ENCODE results near the gene CPSF4L.

DNA sequence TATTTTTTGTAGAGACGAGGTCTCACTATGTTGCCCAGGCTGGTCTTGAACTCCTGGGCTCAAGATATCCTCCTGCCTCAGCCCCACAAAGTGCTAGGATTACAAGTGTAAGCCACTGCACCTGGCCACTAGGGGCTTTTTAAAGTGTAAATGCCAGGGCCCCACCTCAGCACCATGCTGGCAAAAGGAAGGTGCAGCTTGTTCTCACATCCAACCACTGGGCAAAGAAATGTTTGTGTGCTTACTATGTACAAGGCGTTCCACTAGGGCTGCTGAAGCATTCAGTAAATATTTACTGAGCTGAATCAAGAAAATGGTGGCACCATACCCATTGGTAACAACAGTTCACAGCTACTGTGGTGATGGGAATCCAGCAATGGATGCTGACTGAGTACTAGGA lies 46.2 kb downstream of the CPSF4L start:
- TF ChIP-seq, protein P1, sequence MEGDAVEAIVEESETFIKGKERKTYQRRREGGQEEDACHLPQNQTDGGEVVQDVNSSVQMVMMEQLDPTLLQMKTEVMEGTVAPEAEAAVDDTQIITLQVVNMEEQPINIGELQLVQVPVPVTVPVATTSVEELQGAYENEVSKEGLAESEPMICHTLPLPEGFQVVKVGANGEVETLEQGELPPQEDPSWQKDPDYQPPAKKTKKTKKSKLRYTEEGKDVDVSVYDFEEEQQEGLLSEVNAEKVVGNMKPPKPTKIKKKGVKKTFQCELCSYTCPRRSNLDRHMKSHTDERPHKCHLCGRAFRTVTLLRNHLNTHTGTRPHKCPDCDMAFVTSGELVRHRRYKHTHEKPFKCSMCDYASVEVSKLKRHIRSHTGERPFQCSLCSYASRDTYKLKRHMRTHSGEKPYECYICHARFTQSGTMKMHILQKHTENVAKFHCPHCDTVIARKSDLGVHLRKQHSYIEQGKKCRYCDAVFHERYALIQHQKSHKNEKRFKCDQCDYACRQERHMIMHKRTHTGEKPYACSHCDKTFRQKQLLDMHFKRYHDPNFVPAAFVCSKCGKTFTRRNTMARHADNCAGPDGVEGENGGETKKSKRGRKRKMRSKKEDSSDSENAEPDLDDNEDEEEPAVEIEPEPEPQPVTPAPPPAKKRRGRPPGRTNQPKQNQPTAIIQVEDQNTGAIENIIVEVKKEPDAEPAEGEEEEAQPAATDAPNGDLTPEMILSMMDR (IDR thresholded peaks at IDR 0.05), result peak in 1 of 4 donors; percentile 5
- no peak for TF ChIP-seq POLR2A (IDR thresholded peaks at IDR 0.05)

All from right lobe of liver (tissue), 4 donors.